PC-9 (cell line): ENCODE data around the gene SSBP4. TPM values are rescaled to one million over a fixed set of nuclear protein-coding genes. Genes with fewer than 3 reads are reported as not detected.

Experiments used
- BruUV-seq: library from RNA; stranded (reverse); fragments of 400-500 nt; replicated peaks from 2 replicates; lab custom pipeline; 2021; lab: Mats Ljungman, UMichigan
- CTCF ChIA-PET: fragments of 300-600 bp; sonication (Branson Sonifier 250); formaldehyde crosslinking; loops from one replicate; lab custom pipeline; 2022; ENCODE audit warnings: antibody characterized with exemption; lab: Charles Lee
- POLR2A ChIA-PET: fragments of 300-600 bp; sonication (Branson Sonifier 250); formaldehyde crosslinking; loops from one replicate; lab custom pipeline; 2022; ENCODE audit warnings: antibody characterized with exemption; ENCODE audit not compliant: unreplicated experiment; lab: Charles Lee
- DNase-seq, 2 experiments: peaks; one replicate each; pipeline versions ENCODE4 v3.0.0 to v3.0.0-alpha.2; 2015 to 2022; ENCODE audit warnings: mixed read lengths in 1 of 2
- H2AFZ ChIP-seq: fragments of 200-600 bp; sonication (generic); 2 replicates; pipeline ENCODE4 v1.8.1; 2017; ENCODE audit warnings: antibody characterized with exemption
- H3F3A ChIP-seq: fragments of 200-600 bp; sonication (generic); 2 replicates; pipeline ENCODE4 v1.8.1; 2017; ENCODE audit warnings: antibody characterized with exemption, mild to moderate bottlenecking, low read depth; ENCODE audit not compliant: insufficient read depth
- H3K27ac ChIP-seq: fragments of 200-600 bp; sonication (generic); 2 replicates; pipeline ENCODE4 v1.6.1; 2016; ENCODE audit warnings: mixed run types
- H3K27me3 ChIP-seq: fragments of 200-600 bp; sonication (generic); 2 replicates; pipeline ENCODE4 v1.6.1; 2016; ENCODE audit warnings: low read depth, mixed run types; ENCODE audit not compliant: insufficient read depth
- H3K36me3 ChIP-seq: fragments of 200-600 bp; sonication (generic); 2 replicates; pipeline ENCODE4 v1.6.1; 2016; ENCODE audit warnings: low read depth, mixed run types
- H3K4me1 ChIP-seq: fragments of 200-600 bp; sonication (generic); replicated peaks from 2 replicates; pipeline ENCODE4 v1.6.1; 2016; ENCODE audit warnings: mixed run types; ENCODE audit not compliant: insufficient read depth
- H3K4me2 ChIP-seq: fragments of 200-600 bp; sonication (generic); 2 replicates; pipeline ENCODE4 v1.6.1; 2017; ENCODE audit warnings: mixed run types
- H3K4me3 ChIP-seq: fragments of 200-600 bp; sonication (generic); 2 replicates; pipeline ENCODE4 v1.6.1; 2016; ENCODE audit warnings: mixed run types
- H3K79me2 ChIP-seq: fragments of 200-600 bp; sonication (generic); 2 replicates; pipeline ENCODE4 v1.6.1; 2017; ENCODE audit warnings: low read depth, mixed run types
- H3K9me2 ChIP-seq: fragments of 200-600 bp; sonication (generic); 2 replicates; pipeline ENCODE4 v1.8.1; 2017; ENCODE audit warnings: mild to moderate bottlenecking; ENCODE audit not compliant: insufficient read depth
- H3K9me3 ChIP-seq: fragments of 200-600 bp; sonication (generic); 2 replicates; pipeline ENCODE4 v1.8.1; 2016; ENCODE audit warnings: low read depth; ENCODE audit not compliant: insufficient read depth
- H4K20me1 ChIP-seq: fragments of 200-600 bp; sonication (generic); 2 replicates; pipeline ENCODE4 v1.8.1; 2017; ENCODE audit not compliant: insufficient read depth
- CTCF ChIP-seq: fragments of 200-600 bp; sonication (generic); conservative IDR thresholded peaks from 2 replicates; pipeline ENCODE4 v1.6.1; 2017; ENCODE audit warnings: mixed run types, antibody characterized with exemption, mild to moderate bottlenecking, moderate library complexity
- EZH2 ChIP-seq: fragments of 200-600 bp; sonication (generic); IDR thresholded peaks from 2 replicates; pipeline ENCODE4 v1.8.0; 2017; ENCODE audit warnings: antibody characterized with exemption, low read depth
- intact Hi-C: fragments of 100-400 bp; cut with micrococcal nuclease; formaldehyde crosslinking; loops from one replicate; pipeline ENCODE4 v1.10.0; 2022; ENCODE audit not compliant: unreplicated experiment
- total RNA-seq: library from RNA; stranded (reverse); gene quantifications from 2 replicates; pipeline ENCODE4 v1.2.3, GENCODE V29; 2021

The SSBP4 gene
- total RNA-seq, 1 experiment from 2014 or later: 56.6 TPM

GRCh38 chr19:18440936-18441803, 22.0 kb downstream of the SSBP4 start:
- POLR2A ChIA-PET: interaction anchor here (0.5 kb wide), 1 partner anchor 477 kb away, joined by 3 read pairs; no protein-coding TSS in a partner anchor

GRCh38 chr19:18441804-18442788, 22.9 kb downstream of the SSBP4 start:
- no peaks in the 10 kb centered on the region for H3K27me3 ChIP-seq
- no peak for TF ChIP-seq CTCF
- no peak for TF ChIP-seq EZH2
- intact Hi-C loops: no loop called here
- POLR2A ChIA-PET: no interaction called here
- no peak overlapping the region for H3K27ac ChIP-seq
- no peak overlapping the region for H3K4me2 ChIP-seq
- H3F3A ChIP-seq: peaks cover 54% of the 10 kb centered on the region
- no peaks in the 10 kb centered on the region for H3K36me3 ChIP-seq
- H3K4me1 ChIP-seq: peaks cover 38% of the 10 kb centered on the region
- peaks cover 6% of the 10 kb centered on the region for H4K20me1 ChIP-seq
- no peak overlapping the region for H2AFZ ChIP-seq
- H3K4me3 ChIP-seq: no peak overlapping the region
- no peaks in the 10 kb centered on the region for H3K9me3 ChIP-seq
- H3K9me2 ChIP-seq: no peaks in the 10 kb centered on the region
- no TSS peak for BruUV-seq
- no peaks in the 10 kb centered on the region for H3K79me2 ChIP-seq
- DNase-seq: no peak
- CTCF ChIA-PET: no interaction called here

More at GRCh38 chr19:18440936-18441803, 22.0 kb downstream of the SSBP4 start:
- Histone ChIP-seq H2AFZ (no peak overlapping the region), H3K4me2 (no peak overlapping the region), H3K4me1 (peaks cover 35% of the 10 kb centered on the region), H4K20me1 (no peaks in the 10 kb centered on the region; the same call in 1 of the 2 replicates), H3K27ac (no peak overlapping the region), H3K9me3 (no peaks in the 10 kb centered on the region), H3K4me3 (no peak overlapping the region), H3K79me2 (peaks cover 5% of the 10 kb centered on the region; the same call in 1 of the 2 replicates), H3F3A (peaks cover 58% of the 10 kb centered on the region), H3K9me2 (no peaks in the 10 kb centered on the region), H3K27me3 (no peaks in the 10 kb centered on the region), H3K36me3 (no peaks in the 10 kb centered on the region)
- no peak for DNase-seq
- TF ChIP-seq CTCF: no peak
- TF ChIP-seq EZH2: no peak
- intact Hi-C loops: no loop called here
- no TSS peak for BruUV-seq
- CTCF ChIA-PET: no interaction called here

- TF ChIP-seq CTCF (no peak), EZH2 (no peak)
- Histone ChIP-seq H3K27me3 (no peaks in the 10 kb centered on the region), H3K27ac (no peak overlapping the region), H2AFZ (no peak overlapping the region), H3K9me3 (no peaks in the 10 kb centered on the region), H3K4me3 (no peak overlapping the region), H3K4me2 (no peak overlapping the region), H4K20me1 (peaks cover 6% of the 10 kb centered on the region), H3F3A (peaks cover 59% of the 10 kb centered on the region), H3K79me2 (no peaks in the 10 kb centered on the region), H3K9me2 (no peaks in the 10 kb centered on the region), H3K36me3 (no peaks in the 10 kb centered on the region), H3K4me1 (peaks cover 45% of the 10 kb centered on the region)
- CTCF ChIA-PET: no interaction called here
- BruUV-seq: no TSS peak
- intact Hi-C loops: no loop called here
- POLR2A ChIA-PET: no interaction called here
- DNase-seq: no peak
Measured at GRCh38 chr19:18442941-18443340, 23.7 kb downstream of the SSBP4 start.
